Mucosa of rectum (tissue), 2 donors: ENCODE results near the gene RREB1.
"Not testable (repeated sequence)": the region's sequence is repeated elsewhere in the genome, so short reads cannot be mapped to it uniquely, and the experiment has no call there.

ENCODE experiments used
- H3K27ac ChIP-seq, 2 donors: one replicate each; pipeline ENCODE4 v1.7.0; 2013; ENCODE audit warnings: inconsistent platforms in 2 of 2, low read depth in 2 of 2, low read length in 2 of 2
- H3K27me3 ChIP-seq, 2 donors: one replicate each; pipeline ENCODE4 v1.7.0; 2013; ENCODE audit warnings: low read length in 2 of 2; ENCODE audit not compliant: control insufficient read depth in 2 of 2, insufficient read depth in 2 of 2
- H3K36me3 ChIP-seq, 2 donors: one replicate each; pipeline ENCODE4 v1.7.0; 2013; ENCODE audit warnings: low read length in 2 of 2; ENCODE audit not compliant: control insufficient read depth in 2 of 2, insufficient read depth in 2 of 2
- H3K4me1 ChIP-seq, 2 donors: one replicate each; pipeline ENCODE4 v1.7.0; 2013; ENCODE audit warnings: low read length in 2 of 2, mild to moderate bottlenecking in 1 of 2; ENCODE audit not compliant: control insufficient read depth in 2 of 2, insufficient read depth in 2 of 2
- H3K4me3 ChIP-seq, 2 donors: one replicate each; pipeline ENCODE4 v1.7.0; 2013; ENCODE audit warnings: low read length in 2 of 2
- H3K9ac ChIP-seq, 2 donors: one replicate each; pipeline ENCODE4 v1.7.0; 2013; ENCODE audit warnings: low read length in 2 of 2, low read depth in 1 of 2, mild to moderate bottlenecking in 1 of 2
- H3K9me3 ChIP-seq, 2 donors: one replicate each; pipeline ENCODE4 v1.7.0; 2013; ENCODE audit warnings: low read length in 2 of 2; ENCODE audit not compliant: control insufficient read depth in 2 of 2
- donor health status: healthy.
- donor health status: Normal muscosa, but diverticular disease.

Gene RREB1

GRCh38 chr6:7267071-7267465 lies 159.3 kb downstream of the RREB1 start:
- H3K9me3 ChIP-seq, result no peaks in the 10 kb centered on the region
- H3K36me3 ChIP-seq, result no peaks in the 10 kb centered on the region
- no peaks in the 10 kb centered on the region for H3K27me3 ChIP-seq
- no peak overlapping the region for H3K4me3 ChIP-seq
- no peak overlapping the region for H3K27ac ChIP-seq
- no peak overlapping the region for H3K9ac ChIP-seq
- peaks cover under 1% of the 10 kb centered on the region in 2 donors for H3K4me1 ChIP-seq

- no peaks in the 10 kb centered on the region for H3K36me3 ChIP-seq
- no peak overlapping the region for H3K9ac ChIP-seq
- no peak overlapping the region for H3K4me3 ChIP-seq
- no peaks in the 10 kb centered on the region for H3K27me3 ChIP-seq
- no peaks in the 10 kb centered on the region for H3K4me1 ChIP-seq
- no peaks in the 10 kb centered on the region for H3K9me3 ChIP-seq
- H3K27ac ChIP-seq, result no peak overlapping the region
Observed at GRCh38 chr6:7267466-7268091, 159.8 kb downstream of the RREB1 start.

DNA sequence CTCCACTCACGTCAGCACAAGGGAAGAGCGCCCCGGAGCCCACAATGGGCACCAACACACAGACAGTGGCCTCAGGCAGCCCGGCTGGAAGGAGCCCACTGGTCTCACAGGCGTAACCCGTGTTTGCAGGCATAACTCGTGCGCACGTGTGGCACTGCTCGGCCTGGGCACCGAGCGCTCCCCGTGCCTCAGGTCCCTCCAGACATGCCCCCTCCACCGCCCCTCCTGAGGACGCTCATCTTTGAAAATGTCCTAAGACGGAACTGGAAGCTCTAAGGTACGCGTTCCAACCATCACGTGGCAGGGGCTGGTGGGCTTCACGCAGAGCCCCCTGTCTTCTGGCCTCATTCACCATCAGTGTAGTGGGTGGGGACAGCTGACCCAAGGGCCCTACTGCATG lies 160.6 kb downstream of the RREB1 start:
- Histone ChIP-seq H3K4me1 (no peaks in the 10 kb centered on the region), H3K36me3 (no peaks in the 10 kb centered on the region), H3K27me3 (no peaks in the 10 kb centered on the region), H3K4me3 (no peak overlapping the region), H3K9me3 (no peaks in the 10 kb centered on the region), H3K27ac (no peak overlapping the region), H3K9ac (no peak overlapping the region)

- Histone ChIP-seq H3K4me1 (no peaks in the 10 kb centered on the region), H3K27ac (no peak overlapping the region), H3K27me3 (no peaks in the 10 kb centered on the region), H3K36me3 (no peaks in the 10 kb centered on the region), H3K9ac (no peak overlapping the region), H3K4me3 (no peak overlapping the region), H3K9me3 (no peaks in the 10 kb centered on the region)
Observed at GRCh38 chr6:7268816-7269555, 161.2 kb downstream of the RREB1 start.

- H3K9me3 ChIP-seq, result no peaks in the 10 kb centered on the region
- H3K36me3 ChIP-seq, result no peaks in the 10 kb centered on the region
- no peaks in the 10 kb centered on the region for H3K27me3 ChIP-seq
- H3K4me3 ChIP-seq, result no peak overlapping the region
- no peak overlapping the region for H3K9ac ChIP-seq
- H3K4me1 ChIP-seq, result no peaks in the 10 kb centered on the region
- no peak overlapping the region for H3K27ac ChIP-seq
Observed at GRCh38 chr6:7269816-7270215, 162.1 kb downstream of the RREB1 start.

DNA sequence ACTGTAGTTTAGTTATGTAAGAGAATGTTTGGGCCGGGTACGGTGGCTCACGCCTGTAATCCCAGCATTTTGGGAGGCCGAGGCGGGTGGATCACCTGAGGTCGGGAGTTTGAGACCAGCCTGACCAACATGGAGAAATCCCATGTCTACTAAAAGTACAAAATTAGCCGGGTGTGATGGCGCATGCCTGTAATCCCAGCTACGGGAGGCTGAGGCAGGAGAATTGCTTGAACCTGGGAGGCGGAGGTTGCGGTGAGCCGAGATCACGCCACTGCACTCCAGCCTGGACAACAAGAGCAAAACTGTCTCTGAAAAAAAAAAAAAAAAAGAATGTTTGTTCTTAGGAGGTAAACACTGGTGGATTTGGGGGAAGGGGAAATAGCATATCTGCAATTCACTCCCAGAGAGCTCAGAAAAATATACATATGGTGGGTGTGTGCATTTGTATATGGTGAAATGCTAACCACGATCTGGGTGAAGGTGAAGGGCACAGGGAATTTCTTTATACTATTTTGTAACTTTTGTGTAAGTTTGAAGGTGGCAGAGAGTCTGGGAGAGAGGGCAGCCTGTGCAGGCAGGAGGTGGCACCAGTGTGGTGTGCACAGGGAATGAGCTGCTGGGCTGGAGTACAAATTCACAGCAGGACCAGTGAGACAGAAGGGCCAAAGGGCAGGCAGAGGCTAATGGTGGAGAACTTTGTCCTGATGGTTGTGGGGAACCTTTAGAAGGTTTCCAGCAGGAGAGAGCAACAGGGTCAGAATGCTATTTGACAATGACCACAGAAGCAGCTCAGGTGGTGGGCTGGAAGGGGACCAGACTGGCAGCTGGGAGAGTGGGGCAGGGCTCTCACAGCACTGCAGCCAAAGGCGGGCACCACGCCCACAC lies 162.8 kb downstream of the RREB1 start:
- no peaks in the 10 kb centered on the region for H3K27me3 ChIP-seq
- no peaks in the 10 kb centered on the region for H3K36me3 ChIP-seq
- no peaks in the 10 kb centered on the region for H3K9me3 ChIP-seq
- no peak overlapping the region for H3K4me3 ChIP-seq
- H3K9ac ChIP-seq, result no peak overlapping the region
- no peak overlapping the region for H3K27ac ChIP-seq
- no peaks in the 10 kb centered on the region for H3K4me1 ChIP-seq

DNA sequence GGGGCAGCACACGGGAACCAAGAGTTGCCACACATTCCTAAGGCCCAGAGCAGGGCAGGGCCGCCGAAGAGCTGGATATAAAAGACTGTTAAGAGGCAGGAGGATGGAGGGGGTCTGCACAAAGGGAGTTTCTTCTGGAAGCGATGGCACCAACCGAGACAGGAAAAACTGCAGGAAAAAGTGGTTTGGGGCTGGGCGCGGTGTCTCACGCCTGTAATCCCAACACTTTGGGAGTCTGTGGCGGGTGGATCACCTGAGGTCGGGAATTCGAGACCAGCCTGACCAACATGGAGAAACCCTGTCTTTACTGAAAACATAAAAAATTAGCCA lies 163.4 kb downstream of the RREB1 start:
- Histone ChIP-seq H3K27me3 (no peaks in the 10 kb centered on the region), H3K4me3 (no peak overlapping the region), H3K27ac (no peak overlapping the region), H3K9me3 (no peaks in the 10 kb centered on the region), H3K4me1 (no peaks in the 10 kb centered on the region), H3K9ac (no peak overlapping the region), H3K36me3 (no peaks in the 10 kb centered on the region)

DNA sequence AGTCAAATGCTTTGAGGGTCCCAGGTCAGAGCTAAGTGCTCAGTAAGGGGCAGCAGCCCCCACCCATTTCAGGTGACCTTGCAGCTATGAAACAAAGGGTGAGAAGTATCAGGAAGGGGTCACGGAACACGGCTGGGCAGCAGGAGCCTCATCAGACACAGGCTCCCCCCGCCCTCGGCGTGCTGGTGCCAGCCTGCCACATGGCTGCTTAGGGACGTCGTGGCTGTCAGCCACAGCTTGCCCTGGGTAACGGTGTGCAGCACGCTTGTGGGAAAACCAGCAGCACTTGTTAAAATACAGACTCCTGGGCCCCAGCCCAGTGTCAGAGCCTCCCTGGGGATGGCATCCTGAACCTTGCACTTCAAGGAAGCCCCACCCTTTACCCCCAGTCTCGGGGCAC lies 165.9 kb downstream of the RREB1 start:
- no peaks in the 10 kb centered on the region for H3K9me3 ChIP-seq
- H3K9ac ChIP-seq, result no peak overlapping the region
- H3K27me3 ChIP-seq, result no peaks in the 10 kb centered on the region
- no peak overlapping the region for H3K4me3 ChIP-seq
- H3K27ac ChIP-seq, result no peak overlapping the region
- H3K4me1 ChIP-seq, result peaks cover 2 to 4% of the 10 kb centered on the region in 2 donors
- no peaks in the 10 kb centered on the region for H3K36me3 ChIP-seq

- not testable (repeated sequence) for H3K36me3 ChIP-seq, H3K9me3 ChIP-seq, H3K4me1 ChIP-seq, H3K27me3 ChIP-seq, H3K27ac ChIP-seq, H3K9ac ChIP-seq, H3K4me3 ChIP-seq
Observed at GRCh38 chr6:7274525-7274924, 166.8 kb downstream of the RREB1 start.

- H3K9me3 ChIP-seq, result no peaks in the 10 kb centered on the region
- H3K9ac ChIP-seq, result no peak overlapping the region
- H3K36me3 ChIP-seq, result no peaks in the 10 kb centered on the region
- no peak overlapping the region for H3K27ac ChIP-seq
- H3K4me1 ChIP-seq, result peaks cover 2 to 4% of the 10 kb centered on the region in 2 donors
- no peaks in the 10 kb centered on the region for H3K27me3 ChIP-seq
- H3K4me3 ChIP-seq, result no peak overlapping the region
Observed at GRCh38 chr6:7276199-7276524, 168.4 kb downstream of the RREB1 start.
